Measurements from ENCODE around the gene PTK6.

Gene PTK6

DNA sequence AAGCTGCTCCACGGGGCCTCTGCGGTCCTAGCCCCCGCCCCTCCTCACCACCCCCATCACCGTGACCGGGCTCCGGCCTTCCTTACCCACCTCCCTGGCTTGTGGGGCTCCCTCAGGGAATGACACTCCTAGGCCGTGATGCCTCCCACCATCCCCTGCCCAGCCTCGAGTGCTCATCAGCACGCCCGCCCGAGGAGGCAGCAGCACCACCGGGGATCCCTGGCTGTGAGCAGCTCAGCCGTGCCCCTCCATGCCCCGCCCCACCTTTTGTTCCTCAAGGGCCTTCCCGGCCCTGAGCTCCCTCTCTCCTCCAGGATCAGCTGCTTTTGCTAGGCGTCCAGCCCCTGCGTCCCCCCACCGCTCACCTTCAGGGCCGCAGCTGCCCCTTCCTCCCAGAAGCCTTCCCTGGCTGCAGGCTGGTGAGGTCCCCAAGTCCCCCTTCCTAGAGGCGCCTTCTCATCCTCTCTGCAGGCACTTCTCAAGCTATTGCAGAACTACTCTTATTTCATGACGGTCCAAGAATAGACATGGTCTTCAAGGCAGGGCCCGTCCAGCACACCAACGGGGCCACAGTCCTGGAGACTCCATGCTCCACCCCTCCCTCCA is 19.8 kb upstream of the PTK6 start:
- DNase-seq = no peak

DNA sequence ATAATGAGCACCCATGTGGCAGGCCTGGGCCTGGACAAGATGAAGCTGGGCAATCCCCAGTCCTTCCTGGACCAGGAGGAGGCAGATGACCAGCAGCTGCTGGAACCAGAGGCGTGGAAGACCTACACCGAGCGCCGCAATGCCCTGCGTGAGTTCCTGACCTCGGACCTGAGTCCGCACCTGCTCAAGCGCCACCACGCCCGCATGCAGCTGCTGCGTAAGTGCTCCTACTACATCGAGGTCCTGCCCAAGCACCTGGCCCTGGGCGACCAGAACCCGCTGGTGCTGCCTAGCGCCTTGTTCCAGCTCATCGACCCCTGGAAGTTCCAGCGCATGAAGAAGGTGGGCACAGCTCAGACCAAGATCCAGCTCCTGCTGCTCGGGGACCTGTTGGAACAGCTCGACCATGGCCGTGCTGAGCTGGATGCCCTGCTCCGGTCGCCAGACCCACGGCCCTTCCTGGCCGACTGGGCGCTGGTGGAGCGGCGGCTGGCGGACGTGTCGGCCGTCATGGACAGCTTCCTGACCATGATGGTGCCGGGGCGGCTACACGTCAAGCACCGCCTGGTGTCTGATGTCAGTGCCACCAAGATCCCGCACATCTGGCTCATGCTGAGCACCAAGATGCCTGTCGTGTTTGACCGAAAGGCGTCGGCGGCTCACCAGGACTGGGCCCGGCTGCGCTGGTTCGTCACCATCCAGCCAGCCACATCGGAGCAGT is 18.6 kb upstream of the PTK6 start:
- no peak for DNase-seq

DNA sequence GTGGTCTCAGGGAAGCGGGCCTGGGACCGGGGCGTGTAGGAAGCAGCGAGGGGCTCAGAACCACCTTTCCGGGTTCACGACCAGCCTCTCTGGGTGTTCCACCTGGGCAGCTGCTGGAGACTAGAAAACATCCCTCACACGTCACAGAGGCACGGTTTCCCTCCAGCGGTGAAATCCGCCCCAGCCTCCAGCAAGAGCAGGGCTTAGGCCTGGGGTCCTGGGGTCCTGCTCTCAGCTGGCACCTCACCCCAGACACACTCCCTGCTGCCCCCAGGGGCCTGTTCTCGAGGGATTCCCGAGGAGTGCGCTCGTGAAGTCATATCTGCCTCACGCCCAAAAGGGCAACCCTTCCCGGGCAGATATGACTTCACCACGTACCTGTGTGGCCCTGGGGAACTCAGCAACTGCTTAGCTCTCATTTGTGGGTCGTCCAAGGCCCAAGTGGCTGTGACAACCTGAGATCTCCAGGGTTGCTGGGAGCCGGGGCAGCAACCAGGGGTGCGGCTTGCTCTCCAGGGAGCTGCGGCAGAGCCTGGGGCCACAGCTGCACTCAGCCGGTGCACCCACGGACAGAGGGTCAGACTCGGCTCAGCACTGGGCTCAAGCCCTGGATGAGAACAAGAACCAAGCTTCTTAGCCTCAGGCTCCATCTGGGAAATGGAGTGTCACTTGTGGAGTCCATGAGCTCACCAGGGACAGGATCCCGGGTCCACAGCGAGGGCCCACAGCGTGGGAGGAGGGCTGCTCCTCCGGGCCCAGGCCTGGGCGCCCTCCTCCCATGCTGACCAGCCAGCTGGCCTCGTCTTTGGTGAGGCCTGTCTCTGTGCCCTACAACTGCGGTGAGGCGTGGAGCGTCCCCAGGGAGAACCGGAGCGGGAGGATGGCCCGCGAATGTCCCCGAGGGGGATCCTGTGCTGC is 17.4 kb upstream of the PTK6 start:
- DNase-seq = no peak

- peak; percentile 15 for DNase-seq
Measured at GRCh38 chr20:63553933-63554290, 16.7 kb upstream of the PTK6 start, which contains the start of gene FNDC11. Gene FNDC11 (plus strand): TSS chr20:63554159. CDS start chr20:63555664, 1,505 bp downstream.

DNA sequence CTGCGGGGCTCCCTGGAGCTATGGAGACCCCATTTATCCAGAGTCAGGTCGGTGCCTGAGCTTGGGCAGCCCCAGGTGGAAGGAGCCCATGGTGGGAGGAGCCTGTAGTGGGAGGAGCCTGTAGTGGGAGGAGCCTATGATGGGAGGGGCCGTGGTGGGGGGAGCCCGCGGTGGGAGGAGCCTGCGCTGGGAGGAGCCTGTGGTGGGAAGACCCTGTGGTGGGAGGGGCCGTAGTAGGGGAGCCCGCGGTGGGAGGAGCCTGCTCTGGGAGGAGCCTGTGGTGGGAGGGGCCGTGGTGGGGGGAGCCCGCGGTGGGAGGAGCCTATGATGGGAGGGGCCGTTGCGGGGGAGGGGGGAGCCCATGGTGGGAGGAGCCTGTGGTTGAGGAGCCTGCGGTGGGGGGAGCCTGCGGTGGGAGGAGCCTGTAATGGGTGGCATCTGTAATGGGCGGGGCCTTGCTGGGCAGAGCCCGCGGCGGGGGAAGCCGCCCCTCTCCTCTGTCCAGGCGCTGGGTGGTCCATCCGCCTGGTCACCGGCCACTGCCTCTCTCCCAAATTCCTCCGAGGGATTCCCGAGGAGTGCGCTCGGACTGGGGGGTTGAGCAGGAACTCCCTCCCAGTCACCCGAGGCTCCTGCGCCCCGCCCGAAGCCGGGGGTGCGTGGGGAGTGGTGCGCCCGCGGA is 16.2 kb upstream of the PTK6 start:
- peak; percentile 75 for DNase-seq

GRCh38 chr20:63552481-63553249 is 15.5 kb upstream of the PTK6 start:
- DNase-seq = peak; percentile 78

GRCh38 chr20:63551068-63551467 is 13.9 kb upstream of the PTK6 start:
- no peak for DNase-seq

- no peak for DNase-seq
Measured at GRCh38 chr20:63549679-63550282, 12.6 kb upstream of the PTK6 start.

DNA sequence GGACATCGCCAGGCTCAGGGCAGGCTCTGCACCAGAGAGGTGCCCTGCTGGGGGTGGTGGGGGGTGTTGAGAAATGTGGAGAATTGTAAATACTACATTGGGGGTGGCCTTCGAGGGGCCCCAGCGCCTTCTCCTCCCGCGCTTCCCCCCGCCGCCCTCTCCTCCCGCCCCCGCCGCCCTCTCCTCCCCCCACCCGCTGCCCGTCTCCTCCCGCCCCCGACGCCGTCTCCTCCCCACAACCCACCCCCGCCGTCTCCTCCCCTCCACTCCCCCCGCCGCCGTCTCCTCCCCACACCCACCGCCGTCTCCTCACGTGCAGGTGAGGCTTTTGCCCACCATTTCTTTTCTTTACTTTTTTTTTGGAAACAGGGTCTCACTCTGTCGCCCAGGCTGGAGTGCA is 11.8 kb upstream of the PTK6 start:
- DNase-seq = no peak

GRCh38 chr20:63548542-63548941 is 11.4 kb upstream of the PTK6 start:
- DNase-seq = no peak

GRCh38 chr20:63547725-63548480 is 10.7 kb upstream of the PTK6 start, which contains the start of gene SRMS:
Gene SRMS (minus strand): TSS chr20:63547749. CDS start chr20:63547463, 286 bp downstream.
- DNase-seq = no peak

DNA sequence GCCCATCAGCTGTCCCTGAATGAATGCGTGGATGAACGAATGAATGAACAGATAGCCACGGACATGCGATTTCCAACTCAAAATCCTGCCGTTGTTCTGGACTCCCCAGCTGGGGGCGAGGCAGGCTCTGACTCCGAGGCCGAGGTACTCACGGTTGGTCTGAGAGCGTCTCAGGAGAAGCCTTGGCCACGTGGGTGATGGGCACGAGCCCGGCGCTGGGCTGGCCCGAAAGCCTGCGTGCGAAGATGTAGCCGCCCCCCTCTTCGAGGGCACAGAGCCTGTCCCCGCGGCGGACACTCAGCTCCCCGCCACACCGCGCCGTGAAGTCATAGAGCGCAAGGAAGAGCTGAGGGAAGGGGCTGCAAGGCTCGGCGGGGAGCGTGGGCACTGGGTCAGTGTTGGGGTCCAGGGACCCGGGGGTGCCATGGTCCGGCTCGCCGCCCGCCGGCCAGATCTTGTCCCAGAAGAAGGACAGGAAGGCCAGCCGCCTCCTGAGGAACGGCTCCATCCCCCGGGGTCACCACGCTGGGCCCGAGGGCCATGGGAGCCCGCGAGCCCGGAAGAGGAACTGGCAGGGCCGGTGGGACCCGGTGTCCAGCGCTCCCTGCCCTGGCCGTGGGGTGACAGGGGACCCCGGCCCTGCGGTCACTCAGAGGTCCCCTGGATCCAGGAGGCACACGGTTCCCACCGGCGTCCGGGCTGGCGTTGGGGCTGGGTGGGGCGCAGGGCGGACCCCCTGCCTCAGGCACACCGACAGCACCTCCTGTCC is 10.0 kb upstream of the PTK6 start:
- DNase-seq = no peak

GRCh38 chr20:63546256-63546955 is 9.2 kb upstream of the PTK6 start:
- no peak for DNase-seq

DNA sequence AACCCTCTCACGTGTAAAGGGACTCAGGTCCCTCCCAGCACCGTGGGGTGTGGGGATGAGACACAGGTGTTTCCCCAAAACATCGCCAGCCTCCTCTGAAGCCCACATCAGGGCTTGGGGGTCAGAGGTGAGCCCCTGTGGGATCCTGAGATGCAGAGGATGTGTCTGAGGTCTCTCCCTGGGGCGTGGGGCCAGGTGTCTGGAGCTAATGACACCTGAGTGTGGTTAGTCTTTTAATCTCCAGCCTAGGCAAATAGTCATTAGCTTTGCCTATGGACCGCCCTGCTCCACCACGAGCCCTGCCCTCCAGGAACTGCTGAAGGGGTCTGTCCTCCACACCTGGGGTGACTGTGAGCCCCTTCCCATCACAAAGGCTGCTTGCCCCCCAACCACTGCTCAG is 8.6 kb upstream of the PTK6 start:
- no peak for DNase-seq

- no peak for DNase-seq
Measured at GRCh38 chr20:63544958-63545516, 7.9 kb upstream of the PTK6 start.

- no peak for DNase-seq
Measured at GRCh38 chr20:63544241-63544957, 7.2 kb upstream of the PTK6 start.

- no peak for DNase-seq
Measured at GRCh38 chr20:63543733-63544132, 6.6 kb upstream of the PTK6 start.

- no peak for DNase-seq
Measured at GRCh38 chr20:63543131-63543530, 6.0 kb upstream of the PTK6 start.
